Gastrocnemius medialis (tissue), 4 donors: Measurements from ENCODE around the gene PPA1.

Experiments used
- POLR2A ChIP-seq, 2 donors: fragments of 450-650 bp; IDR thresholded peaks; one replicate each; pipeline ENCODE4 v1.6.1; 2017; ENCODE audit warnings: antibody characterized with exemption in 2 of 2, mild to moderate bottlenecking in 2 of 2, moderate library complexity in 2 of 2
- TF ChIP-seq, protein P1 (sequence below), 5 experiments: fragments of 450-650 bp in 3 of 5; fragments of 200-600 bp in 2 of 5; sonication (generic) in 2 of 5; IDR thresholded peaks in 4 of 5; conservative IDR thresholded peaks in 1 of 5; 1 replicate in 4 of 5; 2 replicates in 1 of 5; pipeline ENCODE4 v1.5.1; 2016 to 2019; ENCODE audit warnings: antibody characterized with exemption in 5 of 5, mild to moderate bottlenecking in 3 of 5, moderate library complexity in 3 of 5

DNA sequence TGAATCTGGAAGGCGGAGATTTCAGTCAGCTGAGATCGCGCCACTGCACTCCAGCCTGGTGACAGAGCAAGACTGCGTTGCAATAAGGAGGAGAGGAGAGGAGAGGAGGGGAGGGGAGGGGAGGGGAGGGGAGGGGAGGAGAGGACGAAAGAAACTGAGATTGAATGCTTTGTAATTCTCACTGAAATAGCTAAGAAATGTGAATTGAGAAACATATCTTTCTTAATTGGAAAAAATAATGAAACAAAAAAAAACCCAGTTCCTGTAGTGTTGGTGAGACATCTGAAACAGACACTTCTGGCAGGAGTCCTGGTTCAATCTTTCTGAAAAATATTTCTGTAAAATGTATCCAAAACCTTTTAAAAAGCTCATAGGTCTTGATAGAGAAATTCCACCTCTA, 26.5 kb downstream of the PPA1 start:
- TF ChIP-seq, protein P1, sequence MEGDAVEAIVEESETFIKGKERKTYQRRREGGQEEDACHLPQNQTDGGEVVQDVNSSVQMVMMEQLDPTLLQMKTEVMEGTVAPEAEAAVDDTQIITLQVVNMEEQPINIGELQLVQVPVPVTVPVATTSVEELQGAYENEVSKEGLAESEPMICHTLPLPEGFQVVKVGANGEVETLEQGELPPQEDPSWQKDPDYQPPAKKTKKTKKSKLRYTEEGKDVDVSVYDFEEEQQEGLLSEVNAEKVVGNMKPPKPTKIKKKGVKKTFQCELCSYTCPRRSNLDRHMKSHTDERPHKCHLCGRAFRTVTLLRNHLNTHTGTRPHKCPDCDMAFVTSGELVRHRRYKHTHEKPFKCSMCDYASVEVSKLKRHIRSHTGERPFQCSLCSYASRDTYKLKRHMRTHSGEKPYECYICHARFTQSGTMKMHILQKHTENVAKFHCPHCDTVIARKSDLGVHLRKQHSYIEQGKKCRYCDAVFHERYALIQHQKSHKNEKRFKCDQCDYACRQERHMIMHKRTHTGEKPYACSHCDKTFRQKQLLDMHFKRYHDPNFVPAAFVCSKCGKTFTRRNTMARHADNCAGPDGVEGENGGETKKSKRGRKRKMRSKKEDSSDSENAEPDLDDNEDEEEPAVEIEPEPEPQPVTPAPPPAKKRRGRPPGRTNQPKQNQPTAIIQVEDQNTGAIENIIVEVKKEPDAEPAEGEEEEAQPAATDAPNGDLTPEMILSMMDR (IDR thresholded peaks at IDR 0.05 in 4 of 5, conservative IDR thresholded peaks at IDR 0.05 in 1 of 5), result no peak
- no peak for TF ChIP-seq POLR2A (IDR thresholded peaks at IDR 0.05)
